HG03097 (cell line): ENCODE data around the gene EXOG.

ENCODE experiments used
- ATAC-seq: cut with Tn5 transposase; IDR thresholded peaks from one replicate; pipeline ENCODE4 v1.9.1; 2021; ENCODE audit not compliant: unreplicated experiment, low FRiP score

Gene EXOG

GRCh38 chr3:38472342-38472741 is 23.8 kb upstream of the EXOG start:
- no peak for ATAC-seq

- no peak for ATAC-seq
These were observed 22.9 kb upstream of the EXOG start for GRCh38 chr3:38473229-38473628.

- ATAC-seq, result no peak
These were observed 21.1 kb upstream of the EXOG start for GRCh38 chr3:38474928-38475605.

- no peak for ATAC-seq
These were observed 20.4 kb upstream of the EXOG start for GRCh38 chr3:38475716-38476115.

- no peak for ATAC-seq
These were observed 19.9 kb upstream of the EXOG start for GRCh38 chr3:38476157-38476756.

GRCh38 chr3:38477057-38477820 is 18.9 kb upstream of the EXOG start:
- ATAC-seq, result no peak

GRCh38 chr3:38477839-38478450 is 18.2 kb upstream of the EXOG start:
- ATAC-seq, result no peak

GRCh38 chr3:38478901-38479300 is 17.2 kb upstream of the EXOG start:
- ATAC-seq, result no peak

GRCh38 chr3:38479431-38480092 is 16.6 kb upstream of the EXOG start:
- no peak for ATAC-seq

GRCh38 chr3:38480093-38480445 is 16.1 kb upstream of the EXOG start:
- ATAC-seq, result no peak

- ATAC-seq, result no peak
These were observed 15.2 kb upstream of the EXOG start for GRCh38 chr3:38480930-38481329.

- ATAC-seq, result no peak
These were observed 13.2 kb upstream of the EXOG start for GRCh38 chr3:38482951-38483350.

GRCh38 chr3:38487323-38487722 is 8.8 kb upstream of the EXOG start:
- peak; percentile 78 for ATAC-seq

GRCh38 chr3:38488949-38489348 is 7.2 kb upstream of the EXOG start:
- ATAC-seq, result no peak

GRCh38 chr3:38489766-38490165 is 6.4 kb upstream of the EXOG start:
- no peak for ATAC-seq

GRCh38 chr3:38490281-38491030 is 5.7 kb upstream of the EXOG start:
- no peak for ATAC-seq

GRCh38 chr3:38491215-38491614 is 4.9 kb upstream of the EXOG start:
- ATAC-seq, result no peak

GRCh38 chr3:38493031-38493430 is 3.1 kb upstream of the EXOG start:
- no peak for ATAC-seq

GRCh38 chr3:38497031-38497430 is 891 bp downstream of the EXOG start:
- no peak for ATAC-seq

GRCh38 chr3:38500688-38501417 is 4.7 kb downstream of the EXOG start:
- no peak for ATAC-seq
